DMS114 treated with DMSO at 0.1 percent for 48 hours (cell line): ENCODE results near the gene SMARCA4.
"Not testable (repeated sequence)": the region's sequence is repeated elsewhere in the genome, so short reads cannot be mapped to it uniquely, and the experiment has no call there.

Source experiments
- DNase-seq: peaks from one replicate; lab custom pipeline; 2025; ENCODE audit not compliant: unreplicated experiment; lab: John Stamatoyannopoulos, UW

SMARCA4 gene

DNA sequence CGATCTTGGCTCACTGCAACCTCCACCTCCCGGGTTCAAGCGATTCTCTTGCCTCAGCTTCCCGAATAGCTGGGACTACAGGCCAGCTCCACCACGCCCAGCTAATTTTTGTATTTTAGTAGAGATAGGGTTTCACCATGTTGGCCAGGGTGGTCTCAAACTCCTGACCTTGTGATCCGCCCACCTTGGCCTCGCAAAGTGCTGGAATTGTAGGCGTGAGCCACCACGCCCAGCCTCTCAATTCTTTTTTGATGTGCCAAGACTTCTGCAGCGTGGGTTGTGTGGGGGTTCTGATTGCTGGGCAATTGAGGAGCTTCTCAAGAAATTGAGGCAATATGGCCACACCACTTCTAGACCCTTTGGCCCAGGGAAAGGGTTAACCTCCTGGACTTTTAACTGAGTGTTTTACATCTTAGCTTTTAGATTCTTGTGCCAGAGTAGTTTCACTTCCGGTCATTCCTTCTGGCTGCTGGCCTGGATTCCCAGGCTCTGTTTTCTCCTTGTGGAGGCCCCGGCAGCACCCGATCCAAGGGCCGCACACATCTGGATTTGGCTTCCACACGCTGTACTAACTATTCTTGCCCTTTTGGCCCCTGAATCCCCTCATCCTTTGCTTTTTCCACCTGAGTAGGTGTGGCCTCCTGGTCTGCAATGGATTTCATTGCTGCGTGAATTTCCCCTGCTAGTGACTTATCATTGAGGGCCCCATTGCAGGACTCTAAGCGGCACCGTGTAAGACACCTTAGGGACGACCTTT is 14.7 kb downstream of the SMARCA4 start:
- DNase-seq = no peak

DNA sequence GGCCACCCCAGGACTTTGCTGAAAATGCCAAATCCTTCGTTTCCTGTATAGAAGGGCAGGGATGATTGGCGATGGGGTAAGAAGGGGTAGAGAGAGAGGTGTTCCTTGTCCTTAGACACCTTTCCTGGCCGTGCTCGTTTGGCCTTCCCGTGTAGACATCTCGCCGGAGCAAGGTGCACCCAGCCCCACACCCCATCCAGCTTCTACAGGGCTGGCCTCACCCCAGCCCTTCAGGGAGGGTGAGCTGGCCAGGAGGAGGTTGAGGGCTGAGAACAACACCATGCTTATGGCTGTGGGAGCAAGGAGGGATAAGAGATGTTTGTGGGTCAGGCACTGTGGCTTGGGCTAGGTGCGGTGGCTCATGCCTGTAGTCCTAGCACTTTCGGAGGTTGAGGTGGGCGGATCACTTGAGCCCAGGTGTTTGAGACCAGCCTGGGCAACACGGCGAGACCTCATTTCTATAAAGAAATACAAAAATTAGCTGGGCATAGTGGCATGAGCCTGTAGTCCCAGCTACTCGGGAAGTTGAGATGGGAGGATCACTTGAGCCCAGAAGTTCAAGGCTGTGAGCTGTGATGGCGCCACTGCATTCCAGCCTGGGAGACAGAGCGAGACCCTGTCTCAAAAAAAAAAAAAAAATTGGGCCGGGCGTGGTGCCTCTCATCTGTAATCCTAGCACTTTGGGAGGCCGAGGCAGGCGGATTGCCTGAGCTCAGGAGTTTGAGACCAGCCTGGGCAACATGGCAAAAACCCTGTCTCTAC is 15.5 kb downstream of the SMARCA4 start:
- DNase-seq = no peak

DNA sequence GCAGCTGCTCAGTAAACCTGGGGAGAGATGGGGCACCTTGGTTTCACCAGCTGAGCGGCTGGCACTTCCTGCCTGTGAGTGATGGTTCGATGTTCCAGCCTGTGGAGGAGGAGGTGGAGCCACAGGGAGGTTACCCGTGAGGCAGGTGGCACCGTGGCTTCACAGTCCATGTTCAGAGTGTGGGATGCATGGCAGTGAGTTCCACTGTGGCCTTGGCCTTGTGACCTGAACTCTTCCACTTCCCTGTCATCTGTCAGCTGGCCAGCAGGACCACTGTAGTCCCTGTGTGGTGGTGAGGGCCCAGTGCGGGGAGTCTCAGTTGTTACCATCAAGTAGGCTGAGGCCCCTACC is 16.9 kb downstream of the SMARCA4 start:
- no peak for DNase-seq

DNA sequence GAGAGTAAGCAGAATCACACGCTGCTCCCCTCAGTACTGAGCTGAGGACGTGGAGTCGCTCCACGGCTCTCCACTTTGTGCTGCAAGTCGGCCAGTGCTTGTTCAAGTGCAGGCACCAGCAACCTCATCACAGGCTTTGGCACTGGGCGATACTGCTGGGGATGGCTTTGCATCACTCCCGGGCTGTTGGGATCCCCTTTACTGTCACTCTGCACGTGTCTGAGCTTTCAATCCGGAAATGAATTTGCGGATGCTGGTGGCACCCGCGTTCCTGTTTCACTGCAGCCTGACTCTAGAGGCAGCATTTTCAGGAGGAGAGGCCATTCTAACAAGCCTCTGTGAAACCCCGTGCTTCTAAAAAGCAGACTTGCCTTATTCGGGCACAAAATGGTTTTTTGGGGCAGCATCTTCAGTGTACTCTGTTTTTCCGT is 19.1 kb downstream of the SMARCA4 start:
- no peak for DNase-seq

DNA sequence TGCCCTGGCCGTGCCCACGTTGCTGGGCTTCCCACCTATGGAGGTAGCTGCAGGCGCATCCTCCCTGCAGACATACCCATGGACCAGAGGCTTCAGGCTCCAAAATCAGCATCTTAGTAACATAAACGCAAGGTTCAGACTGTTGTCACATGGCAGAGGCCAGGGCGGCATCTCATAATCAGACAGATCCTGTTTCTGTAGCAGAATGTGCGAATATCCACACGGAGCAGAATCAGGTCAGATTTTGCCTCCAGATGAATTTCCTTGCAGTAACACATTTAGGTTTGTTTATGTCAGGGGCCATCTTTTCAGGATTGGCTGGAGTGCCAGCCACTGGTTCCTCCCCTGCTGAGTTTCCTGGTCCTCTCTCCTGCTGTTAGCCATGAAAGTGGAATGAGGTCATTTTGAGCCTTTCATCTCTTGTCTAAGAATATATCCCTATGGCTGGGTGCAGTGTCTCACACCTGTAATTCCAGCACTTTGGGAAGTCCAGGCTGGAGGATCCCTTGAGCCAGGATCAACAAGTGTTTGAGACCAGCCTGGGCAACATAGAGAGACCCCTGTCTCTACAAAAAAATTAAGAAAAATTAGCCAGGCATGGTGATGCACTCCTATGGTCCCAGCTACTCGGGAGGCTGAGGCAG is 20.5 kb downstream of the SMARCA4 start:
- DNase-seq = no peak

DNA sequence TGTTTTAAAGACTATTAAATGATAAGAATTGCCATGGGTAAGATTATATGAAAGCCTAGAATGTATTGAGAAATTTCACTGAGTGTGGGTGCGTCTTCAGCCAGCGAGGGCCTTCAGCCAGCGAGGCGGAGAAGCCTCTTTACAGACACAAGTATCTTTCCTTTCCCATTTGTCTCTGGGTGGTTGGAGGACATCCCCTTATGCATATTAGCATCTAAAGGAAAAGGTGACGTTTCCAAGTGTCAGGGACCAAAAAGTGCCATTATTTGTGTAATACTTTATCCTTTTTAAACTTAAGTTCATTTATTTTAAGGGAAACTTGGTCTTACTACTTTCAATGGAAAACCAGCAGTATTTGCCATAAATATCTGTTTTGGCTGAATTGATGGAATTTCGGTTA is 22.2 kb downstream of the SMARCA4 start:
- DNase-seq = no peak

DNA sequence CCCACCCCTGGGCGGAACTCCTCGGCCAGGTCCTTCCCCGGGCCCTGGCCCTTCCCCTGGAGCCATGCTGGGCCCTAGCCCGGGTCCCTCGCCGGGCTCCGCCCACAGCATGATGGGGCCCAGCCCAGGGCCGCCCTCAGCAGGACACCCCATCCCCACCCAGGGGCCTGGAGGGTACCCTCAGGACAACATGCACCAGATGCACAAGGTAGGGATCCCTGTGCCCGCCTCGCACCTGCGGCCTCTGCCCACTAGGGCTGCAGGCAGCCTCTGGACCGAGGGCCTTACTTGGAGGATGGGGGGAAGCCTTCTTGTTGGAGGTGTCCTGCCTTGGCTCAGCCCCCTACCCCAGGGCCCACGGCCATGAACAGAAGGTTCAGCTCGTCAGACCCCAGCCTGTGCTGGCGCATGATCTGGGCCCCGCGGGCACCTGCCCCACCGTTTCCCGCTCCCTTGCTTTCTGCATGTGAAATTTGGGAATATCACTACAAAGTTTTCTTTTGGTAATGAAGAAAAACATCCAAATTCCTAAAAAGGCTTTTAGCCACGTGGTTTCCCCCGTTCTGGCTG is 23.4 kb downstream of the SMARCA4 start:
- DNase-seq = no peak

DNA sequence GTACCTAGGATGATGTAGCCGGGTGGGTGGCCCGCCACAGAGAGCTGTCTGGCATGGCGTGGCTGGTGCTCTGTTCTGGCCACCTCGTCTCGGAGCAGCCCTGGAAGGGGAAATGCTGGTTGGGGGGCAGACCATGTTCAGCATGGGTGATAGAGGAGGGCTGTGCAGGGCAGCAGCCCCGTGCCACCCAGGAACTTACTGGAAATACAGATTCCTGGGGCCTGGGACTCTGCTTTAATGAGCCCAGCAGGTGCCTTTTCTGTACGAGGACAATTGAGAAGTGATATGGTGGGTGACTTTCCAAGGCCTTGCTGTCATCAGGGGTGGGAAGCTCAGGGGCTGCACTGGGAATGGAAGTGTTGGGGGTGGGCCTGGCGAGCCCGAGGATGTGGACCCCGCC is 24.7 kb downstream of the SMARCA4 start:
- no peak for DNase-seq

DNA sequence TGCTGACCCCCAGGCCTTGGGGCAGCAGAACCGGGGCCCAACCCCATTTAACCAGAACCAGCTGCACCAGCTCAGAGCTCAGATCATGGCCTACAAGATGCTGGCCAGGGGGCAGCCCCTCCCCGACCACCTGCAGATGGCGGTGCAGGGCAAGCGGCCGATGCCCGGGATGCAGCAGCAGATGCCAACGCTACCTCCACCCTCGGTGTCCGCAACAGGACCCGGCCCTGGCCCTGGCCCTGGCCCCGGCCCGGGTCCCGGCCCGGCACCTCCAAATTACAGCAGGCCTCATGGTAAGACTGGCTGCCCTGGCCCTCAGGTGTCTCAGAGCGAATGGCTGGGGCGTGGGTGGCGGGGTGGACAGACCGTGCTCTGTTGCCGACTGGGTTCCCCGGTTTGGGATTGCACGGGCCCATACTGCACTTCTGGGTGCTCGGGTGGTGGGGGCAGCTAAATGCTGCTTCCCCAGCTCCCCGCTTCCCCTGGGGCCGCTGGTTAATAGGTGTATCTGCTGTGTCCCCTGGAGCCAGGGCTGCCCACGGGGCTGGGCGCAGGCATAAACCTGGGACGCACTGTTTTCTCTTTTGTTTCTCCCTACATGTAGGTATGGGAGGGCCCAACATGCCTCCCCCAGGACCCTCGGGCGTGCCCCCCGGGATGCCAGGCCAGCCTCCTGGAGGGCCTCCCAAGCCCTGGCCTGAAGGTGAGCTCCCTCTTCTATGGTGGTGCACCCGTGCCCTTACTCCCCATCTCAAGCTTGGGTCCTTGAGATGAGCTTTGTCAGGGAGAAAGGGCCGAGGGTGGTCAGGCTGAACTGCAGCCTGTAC is 25.7 kb downstream of the SMARCA4 start:
- no peak for DNase-seq

DNA sequence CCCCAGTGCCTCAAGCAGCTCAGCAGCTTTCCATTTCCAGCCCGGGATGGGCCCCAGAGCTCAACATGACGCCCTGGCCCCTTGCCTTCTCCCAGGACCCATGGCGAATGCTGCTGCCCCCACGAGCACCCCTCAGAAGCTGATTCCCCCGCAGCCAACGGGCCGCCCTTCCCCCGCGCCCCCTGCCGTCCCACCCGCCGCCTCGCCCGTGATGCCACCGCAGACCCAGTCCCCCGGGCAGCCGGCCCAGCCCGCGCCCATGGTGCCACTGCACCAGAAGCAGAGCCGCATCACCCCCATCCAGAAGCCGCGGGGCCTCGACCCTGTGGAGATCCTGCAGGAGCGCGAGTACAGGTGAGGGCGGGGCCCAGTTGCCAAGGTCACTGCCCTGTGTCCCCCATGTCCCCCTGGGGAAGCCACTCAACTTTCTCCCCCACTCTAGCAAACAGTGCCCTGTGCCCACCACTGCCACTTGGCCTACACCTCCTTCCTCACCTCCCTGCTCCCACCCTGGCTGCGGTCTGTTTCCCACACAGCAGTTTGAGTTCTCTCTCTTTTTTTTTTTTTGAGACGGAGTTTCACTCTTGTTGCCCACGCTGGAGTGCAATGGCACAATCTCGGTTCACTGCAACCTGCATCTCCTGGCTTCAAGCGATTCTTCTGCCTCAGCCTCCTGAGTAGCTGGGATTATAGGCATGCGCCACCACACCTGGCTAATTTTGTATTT is 26.9 kb downstream of the SMARCA4 start:
- no peak for DNase-seq

DNA sequence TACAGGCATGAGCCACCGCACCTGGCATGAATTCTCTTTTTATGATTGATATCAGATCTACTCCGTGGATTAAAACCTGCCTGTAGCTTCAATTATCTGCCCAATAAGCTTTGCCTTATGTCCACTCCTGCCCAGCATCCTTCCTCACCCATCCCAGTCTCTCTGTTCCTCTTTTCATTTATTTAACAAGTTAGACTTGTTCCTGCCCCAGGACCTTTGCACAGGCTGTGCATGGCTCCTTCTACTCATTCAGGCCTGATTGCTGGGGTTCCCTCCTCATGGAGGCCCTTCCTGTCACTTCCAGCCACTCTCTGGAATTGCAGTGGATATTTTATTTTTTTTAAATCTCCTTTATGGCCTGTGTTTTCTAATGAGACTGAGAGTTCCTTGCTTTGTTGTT is 27.6 kb downstream of the SMARCA4 start:
- DNase-seq = no peak

DNA sequence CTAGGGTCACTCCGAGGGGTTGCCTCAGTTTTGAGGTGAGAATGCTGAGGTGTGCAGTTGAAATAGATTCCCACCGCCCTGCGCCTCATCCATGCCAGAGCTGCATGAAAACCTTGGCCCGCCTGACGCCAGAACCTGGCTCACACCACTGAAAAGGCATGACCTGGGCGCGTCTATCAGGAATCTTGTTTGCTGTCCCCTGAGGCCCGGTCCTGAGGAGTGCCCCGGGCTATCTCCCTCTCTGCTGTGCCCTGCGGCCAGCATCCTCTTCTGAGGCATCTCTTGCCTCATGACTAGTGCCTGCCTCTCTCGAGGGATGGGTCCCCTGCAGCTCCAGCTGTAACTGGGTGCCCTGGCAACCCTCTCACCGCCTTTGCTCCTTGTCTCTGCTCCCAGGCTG is 28.1 kb downstream of the SMARCA4 start:
- no peak for DNase-seq

DNA sequence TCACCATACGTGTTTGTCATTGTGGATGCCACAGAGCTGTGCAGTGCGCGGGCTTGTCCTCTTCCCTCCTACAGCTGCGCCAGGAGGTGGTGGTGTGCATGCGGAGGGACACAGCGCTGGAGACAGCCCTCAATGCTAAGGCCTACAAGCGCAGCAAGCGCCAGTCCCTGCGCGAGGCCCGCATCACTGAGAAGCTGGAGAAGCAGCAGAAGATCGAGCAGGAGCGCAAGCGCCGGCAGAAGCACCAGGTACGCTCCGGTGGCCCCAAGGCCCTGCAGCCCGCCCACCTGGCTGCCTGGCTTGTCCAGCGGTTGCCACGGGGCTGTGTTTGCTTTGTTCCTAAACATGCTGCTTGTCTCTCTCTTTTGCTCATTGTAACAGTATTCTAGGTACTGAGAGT is 30.2 kb downstream of the SMARCA4 start:
- DNase-seq = no peak

DNA sequence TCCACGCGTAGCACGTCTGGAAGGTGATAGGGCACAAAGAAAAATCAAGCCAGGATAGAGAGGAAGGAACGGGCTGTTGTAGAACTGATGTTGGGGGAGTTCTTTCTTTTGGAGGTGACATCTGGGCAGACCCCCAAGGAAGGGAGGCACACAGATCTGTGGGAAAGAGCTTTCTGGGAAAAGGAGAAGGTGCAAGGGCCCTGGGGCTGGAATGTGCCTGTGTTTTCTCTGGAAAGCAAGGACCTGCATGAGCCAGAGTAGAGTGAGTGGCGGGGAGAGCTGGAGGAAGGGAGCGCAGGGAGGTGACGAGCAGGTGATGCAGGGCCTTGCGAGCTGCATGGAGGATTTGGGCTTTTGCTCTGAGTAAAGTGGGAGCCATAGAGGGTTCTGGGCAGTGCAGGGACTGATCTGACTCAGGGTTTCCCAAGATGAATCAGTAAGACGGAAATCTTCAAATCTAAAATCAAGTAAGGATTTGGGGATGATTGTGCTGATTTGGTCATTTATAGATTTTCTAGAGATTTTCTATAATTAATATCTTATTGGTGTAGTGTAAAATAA is 30.8 kb downstream of the SMARCA4 start:
- no peak for DNase-seq

DNA sequence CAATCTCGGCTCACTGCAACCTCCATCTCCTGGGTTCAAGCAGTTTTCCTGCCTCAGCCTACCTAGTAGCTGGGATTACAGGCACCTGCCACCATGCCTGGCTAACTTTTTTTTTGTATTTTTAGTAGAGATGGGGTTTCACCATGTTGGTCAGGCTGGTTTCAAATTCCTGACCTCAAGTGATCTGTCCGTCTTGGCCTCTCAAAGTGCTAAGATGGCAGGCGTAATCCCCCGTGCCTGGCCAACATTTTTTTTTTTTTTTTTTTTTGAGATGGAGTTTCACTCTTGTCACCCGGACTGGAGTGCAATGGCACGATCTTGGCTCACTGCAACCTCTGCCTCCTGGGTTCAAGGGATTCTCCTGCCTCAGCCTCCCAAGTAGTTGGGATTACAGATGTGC is 31.3 kb downstream of the SMARCA4 start:
- DNase-seq = not testable (repeated sequence)

DNA sequence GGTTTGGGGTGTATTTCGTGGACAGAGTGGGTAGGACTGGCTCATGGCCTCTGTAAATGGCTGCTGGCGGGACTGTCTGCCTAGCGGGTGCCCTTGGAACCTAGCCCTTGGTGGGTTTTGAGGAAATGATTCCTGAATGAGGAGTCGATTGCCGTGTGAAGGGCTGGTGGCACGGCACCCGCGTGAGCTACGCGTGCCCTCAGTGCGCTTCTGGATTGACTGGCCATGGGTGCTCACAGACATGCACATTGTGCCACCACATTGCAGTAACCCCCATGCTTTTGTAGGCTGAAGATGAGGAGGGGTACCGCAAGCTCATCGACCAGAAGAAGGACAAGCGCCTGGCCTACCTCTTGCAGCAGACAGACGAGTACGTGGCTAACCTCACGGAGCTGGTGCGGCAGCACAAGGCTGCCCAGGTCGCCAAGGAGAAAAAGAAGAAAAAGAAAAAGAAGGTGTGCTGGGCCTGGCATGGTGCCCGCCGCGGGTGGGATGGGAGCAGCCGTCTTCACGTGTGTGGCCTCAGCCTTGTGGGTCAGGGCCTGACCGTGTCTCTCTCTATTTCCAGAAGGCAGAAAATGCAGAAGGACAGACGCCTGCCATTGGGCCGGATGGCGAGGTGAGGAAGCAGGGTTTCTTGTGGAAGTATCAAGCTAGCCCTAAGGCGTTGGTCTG is 35.2 kb downstream of the SMARCA4 start:
- DNase-seq = no peak

DNA sequence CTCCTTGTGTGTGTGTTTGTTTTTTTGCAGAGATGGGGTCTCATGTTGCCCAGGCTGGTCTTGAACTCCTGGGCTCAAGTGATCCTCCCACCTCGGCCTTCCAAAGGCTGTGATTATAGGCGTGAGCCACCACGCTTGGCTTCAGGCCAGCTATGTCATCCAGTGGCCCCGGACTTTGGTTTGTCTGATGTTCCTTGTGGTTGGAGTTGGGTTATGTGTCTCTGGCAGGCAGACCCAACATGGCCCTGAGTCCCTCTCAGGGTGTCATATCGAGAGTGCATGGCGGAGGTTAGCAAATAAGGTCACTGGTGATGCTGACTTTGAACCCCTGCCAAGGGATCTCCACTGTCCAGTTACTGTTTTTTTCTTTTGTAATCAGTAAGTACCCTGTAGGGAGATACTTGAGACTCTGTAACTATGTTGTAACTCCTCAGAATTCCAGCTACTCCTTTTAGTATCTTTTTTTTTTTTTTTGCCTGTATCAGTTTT is 37.3 kb downstream of the SMARCA4 start:
- DNase-seq = no peak

DNA sequence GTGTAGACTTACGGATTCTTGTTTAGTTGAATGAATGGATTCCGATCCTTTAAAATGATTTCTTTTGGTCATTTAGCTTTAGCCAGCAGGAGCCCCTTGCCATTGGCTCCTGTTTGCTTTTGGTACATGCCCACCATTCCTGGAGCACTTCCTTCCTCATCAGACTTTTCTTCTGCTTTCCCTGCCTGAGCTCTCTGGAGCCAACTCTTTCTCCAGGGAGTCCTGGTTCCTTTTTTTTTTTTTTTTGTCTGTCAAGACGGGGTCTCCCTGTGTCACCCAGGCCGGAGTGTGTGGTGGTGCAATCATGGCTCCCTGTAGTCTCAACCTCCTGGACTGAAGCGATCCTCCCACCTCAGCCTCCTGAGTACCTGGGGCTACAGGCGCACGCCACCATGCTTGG is 37.8 kb downstream of the SMARCA4 start:
- no peak for DNase-seq

DNA sequence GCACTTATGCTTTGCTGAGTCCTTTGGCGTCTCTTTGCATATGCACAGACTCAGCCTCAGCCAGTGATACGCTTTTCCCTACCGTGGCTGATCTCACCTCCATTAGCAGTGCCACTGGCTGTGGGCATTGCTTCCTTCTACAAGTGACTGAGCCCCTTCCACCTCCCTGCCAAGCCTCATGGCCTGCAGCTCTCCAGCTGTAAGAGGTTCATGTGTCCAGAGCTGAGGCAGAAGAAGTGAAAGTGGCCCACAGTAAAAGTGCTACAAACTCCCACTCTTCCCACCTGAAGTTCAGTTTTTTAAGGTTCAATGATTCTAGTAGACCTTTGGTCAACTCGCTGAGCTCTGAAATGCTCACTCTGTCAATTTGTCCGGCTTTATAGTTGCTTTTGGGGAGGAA is 44.7 kb downstream of the SMARCA4 start:
- no peak for DNase-seq
